Neural crest cell (in vitro differentiated cells): ENCODE measurements around the gene CCDC91. TPM values are rescaled to one million over a fixed set of nuclear protein-coding genes. Genes with fewer than 3 reads are reported as not detected.

Experiments used
- DNase-seq: peaks from one replicate; pipeline ENCODE4 v3.0.0; 2021; ENCODE audit warnings: low read depth, mixed read lengths, low spot score
- H3K27ac Mint-ChIP-seq: one replicate; pipeline ENCODE4 v1.8.0; 2021; ENCODE audit warnings: mild to moderate bottlenecking, mixed read lengths; ENCODE audit not compliant: unreplicated experiment
- H3K27me3 Mint-ChIP-seq: 2 replicates; pipeline ENCODE4 v1.8.0; 2021; ENCODE audit warnings: low read depth, mild to moderate bottlenecking, mixed read lengths
- H3K36me3 Mint-ChIP-seq: 2 replicates; pipeline ENCODE4 v1.8.0; 2021; ENCODE audit warnings: low read depth, mild to moderate bottlenecking, mixed read lengths
- H3K4me1 Mint-ChIP-seq: 2 replicates; pipeline ENCODE4 v1.8.0; 2021; ENCODE audit warnings: mixed read lengths
- H3K4me3 Mint-ChIP-seq: one replicate; pipeline ENCODE4 v1.8.0; 2021; ENCODE audit warnings: mild to moderate bottlenecking, mixed read lengths
- H3K9me3 Mint-ChIP-seq: 2 replicates; pipeline ENCODE4 v1.8.0; 2021; ENCODE audit warnings: mixed read lengths
- total RNA-seq: library from RNA; stranded (reverse); gene quantifications from 2 replicates; pipeline ENCODE4 v1.2.1, GENCODE V29; 2021
- TF ChIP-seq, protein P1 (sequence below): fragments of 200-600 bp; sonication (generic); conservative IDR thresholded peaks from 2 replicates; pipeline ENCODE4 v1.5.0; 2021; ENCODE audit warnings: antibody characterized with exemption, mild to moderate bottlenecking

The CCDC91 gene
- total RNA-seq, 1 donor from 2014 or later: 13.9 TPM

DNA sequence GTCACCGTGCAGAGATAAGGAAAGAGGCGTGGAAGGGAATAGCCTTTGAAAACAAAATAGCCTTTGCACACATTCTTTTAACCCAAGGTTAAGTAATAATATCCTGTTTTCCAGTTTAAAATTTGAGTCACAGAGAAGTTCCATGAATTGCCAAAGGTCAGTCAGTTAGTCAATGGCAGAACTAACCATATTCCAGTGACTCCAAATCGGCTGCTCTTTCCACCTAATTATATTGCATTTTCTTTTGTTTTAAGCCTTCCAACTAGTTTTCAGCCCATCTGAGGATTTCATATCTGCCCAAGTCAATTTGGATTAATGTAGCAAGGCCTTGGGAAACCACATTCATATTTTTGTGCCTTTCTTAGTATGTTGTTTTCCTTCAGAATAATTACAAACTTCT lies 373.0 kb downstream of the CCDC91 start:
- TF ChIP-seq, protein P1, sequence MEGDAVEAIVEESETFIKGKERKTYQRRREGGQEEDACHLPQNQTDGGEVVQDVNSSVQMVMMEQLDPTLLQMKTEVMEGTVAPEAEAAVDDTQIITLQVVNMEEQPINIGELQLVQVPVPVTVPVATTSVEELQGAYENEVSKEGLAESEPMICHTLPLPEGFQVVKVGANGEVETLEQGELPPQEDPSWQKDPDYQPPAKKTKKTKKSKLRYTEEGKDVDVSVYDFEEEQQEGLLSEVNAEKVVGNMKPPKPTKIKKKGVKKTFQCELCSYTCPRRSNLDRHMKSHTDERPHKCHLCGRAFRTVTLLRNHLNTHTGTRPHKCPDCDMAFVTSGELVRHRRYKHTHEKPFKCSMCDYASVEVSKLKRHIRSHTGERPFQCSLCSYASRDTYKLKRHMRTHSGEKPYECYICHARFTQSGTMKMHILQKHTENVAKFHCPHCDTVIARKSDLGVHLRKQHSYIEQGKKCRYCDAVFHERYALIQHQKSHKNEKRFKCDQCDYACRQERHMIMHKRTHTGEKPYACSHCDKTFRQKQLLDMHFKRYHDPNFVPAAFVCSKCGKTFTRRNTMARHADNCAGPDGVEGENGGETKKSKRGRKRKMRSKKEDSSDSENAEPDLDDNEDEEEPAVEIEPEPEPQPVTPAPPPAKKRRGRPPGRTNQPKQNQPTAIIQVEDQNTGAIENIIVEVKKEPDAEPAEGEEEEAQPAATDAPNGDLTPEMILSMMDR: no peak
- peaks cover 8% of the 10 kb centered on the region for H3K36me3 Mint-ChIP-seq
- H3K9me3 Mint-ChIP-seq: peaks cover 5% of the 10 kb centered on the region
- H3K4me1 Mint-ChIP-seq: no peaks in the 10 kb centered on the region
- no peaks in the 10 kb centered on the region for H3K27me3 Mint-ChIP-seq
- no peak overlapping the region for H3K27ac Mint-ChIP-seq
- no peak for DNase-seq
- no peak overlapping the region for H3K4me3 Mint-ChIP-seq

DNA sequence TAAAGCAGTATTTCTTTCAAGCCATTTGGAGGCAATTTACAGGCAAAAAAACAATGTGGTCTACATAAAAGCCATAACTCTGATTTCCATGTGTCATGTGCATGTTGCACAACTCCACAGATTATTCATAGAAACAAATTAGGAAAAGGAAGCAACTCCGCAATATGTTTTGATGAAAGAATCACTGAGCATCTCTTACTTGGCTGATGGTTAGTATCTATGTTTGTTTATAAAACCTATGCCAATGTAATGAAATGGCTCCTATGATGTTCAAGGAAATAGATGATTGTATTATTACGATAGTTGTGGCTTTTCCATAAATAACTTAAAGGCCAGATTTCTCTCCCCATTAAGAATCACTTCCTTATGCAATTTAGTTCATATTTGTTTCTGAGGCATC lies 373.7 kb downstream of the CCDC91 start:
- Mint-ChIP-seq H3K4me1 (no peaks in the 10 kb centered on the region), H3K9me3 (peaks cover 5% of the 10 kb centered on the region), H3K36me3 (peaks cover 8% of the 10 kb centered on the region), H3K4me3 (no peak overlapping the region), H3K27ac (no peak overlapping the region), H3K27me3 (no peaks in the 10 kb centered on the region)
- no peak for DNase-seq
- TF ChIP-seq, protein P1: no peak

DNA sequence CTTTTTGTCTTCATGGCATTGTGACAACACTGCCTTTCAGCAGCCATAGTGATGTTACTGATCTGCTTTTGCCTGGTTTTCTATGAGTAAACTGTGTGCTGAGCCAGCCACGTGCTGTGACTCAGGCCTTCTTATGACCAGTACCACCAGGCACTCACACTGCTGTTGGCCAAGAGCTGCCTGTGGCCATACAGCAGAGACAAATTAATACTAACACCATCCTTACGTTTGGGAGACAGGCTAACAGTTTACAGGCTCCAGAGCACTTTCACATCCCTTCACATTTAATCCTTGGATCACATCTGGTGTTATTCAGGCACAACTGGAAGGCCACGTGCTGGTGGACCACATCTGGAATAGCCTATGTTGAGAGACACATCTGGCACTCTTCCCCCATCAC lies 377.9 kb downstream of the CCDC91 start:
- H3K4me1 Mint-ChIP-seq: no peaks in the 10 kb centered on the region
- H3K36me3 Mint-ChIP-seq: peaks cover 8% of the 10 kb centered on the region
- H3K27ac Mint-ChIP-seq: no peak overlapping the region
- no peak for DNase-seq
- H3K27me3 Mint-ChIP-seq: no peaks in the 10 kb centered on the region
- TF ChIP-seq, protein P1: no peak
- H3K9me3 Mint-ChIP-seq: peaks cover 6% of the 10 kb centered on the region
- no peak overlapping the region for H3K4me3 Mint-ChIP-seq

DNA sequence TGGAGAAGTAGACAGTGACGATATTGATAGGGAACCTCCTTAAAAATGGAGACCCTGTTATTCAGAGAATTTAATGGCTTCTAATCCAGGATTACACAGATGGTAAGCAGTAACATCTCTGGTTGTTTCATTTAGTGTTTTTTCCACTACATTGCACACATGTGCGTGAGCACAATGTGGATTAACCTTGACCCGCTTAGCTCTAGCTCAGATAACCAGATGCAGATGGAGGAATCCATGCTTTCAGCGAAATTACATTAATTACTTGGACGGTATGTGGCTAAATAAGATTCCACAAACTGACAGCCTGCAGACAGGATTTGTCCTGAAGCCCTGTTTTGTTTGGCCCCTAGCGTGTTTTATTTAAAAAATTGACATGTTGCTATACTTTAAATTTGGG lies 378.4 kb downstream of the CCDC91 start:
- H3K9me3 Mint-ChIP-seq: peaks cover 6% of the 10 kb centered on the region
- no peaks in the 10 kb centered on the region for H3K4me1 Mint-ChIP-seq
- TF ChIP-seq, protein P1: no peak
- no peaks in the 10 kb centered on the region for H3K27me3 Mint-ChIP-seq
- no peak for DNase-seq
- H3K36me3 Mint-ChIP-seq: peaks cover 8% of the 10 kb centered on the region
- no peak overlapping the region for H3K4me3 Mint-ChIP-seq
- no peak overlapping the region for H3K27ac Mint-ChIP-seq

DNA sequence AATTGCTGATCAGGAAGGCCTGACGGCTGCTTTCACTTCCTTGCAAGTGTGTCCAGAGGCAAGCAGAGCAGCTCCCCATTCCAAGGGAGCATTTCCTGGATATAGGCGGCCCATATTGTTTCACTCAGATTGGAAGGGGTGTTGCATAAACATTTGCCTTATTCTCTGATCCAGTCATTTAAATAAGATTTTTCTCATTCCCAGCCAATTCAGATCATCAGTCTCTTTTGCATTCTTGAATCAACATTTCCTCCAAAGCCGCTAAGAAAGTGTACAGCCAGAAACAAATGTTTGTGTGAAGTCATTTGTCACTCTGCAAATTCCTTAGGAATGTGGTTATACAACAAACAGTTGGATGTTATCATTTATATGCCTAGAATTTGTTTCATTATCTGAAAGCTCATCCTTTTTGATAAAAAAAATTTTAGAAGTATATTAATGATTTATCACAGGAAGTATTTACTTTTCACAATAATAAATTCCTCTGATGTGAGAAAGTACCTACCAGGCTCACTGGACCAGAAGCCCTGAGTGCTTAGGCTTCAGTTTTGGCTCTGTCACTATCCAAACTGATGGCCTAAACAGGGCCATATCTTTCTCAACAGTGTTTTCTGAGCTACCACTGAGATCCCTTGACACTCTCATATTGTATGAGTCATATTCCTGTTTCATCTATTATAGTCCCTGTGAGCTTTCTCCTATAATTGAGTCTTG lies 379.6 kb downstream of the CCDC91 start:
- TF ChIP-seq, protein P1: no peak
- Mint-ChIP-seq H3K27me3 (no peaks in the 10 kb centered on the region), H3K9me3 (peaks cover 6% of the 10 kb centered on the region), H3K36me3 (peaks cover 8% of the 10 kb centered on the region), H3K27ac (no peak overlapping the region), H3K4me1 (no peaks in the 10 kb centered on the region), H3K4me3 (no peak overlapping the region)
- DNase-seq: no peak
